Caco-2 (cell line): ENCODE measurements around the gene NAPSA. TPM values are rescaled to one million over a fixed set of nuclear protein-coding genes. Genes with fewer than 3 reads are reported as not detected.
"Not testable (repeated sequence)": the region's sequence is repeated elsewhere in the genome, so short reads cannot be mapped to it uniquely, and the experiment has no call there.

Experiments used
- BruUV-seq: library from RNA; stranded (reverse); fragments of 400-500 nt; replicated peaks from 2 replicates; lab custom pipeline; 2021; lab: Mats Ljungman, UMichigan
- CTCF ChIA-PET: fragments of 300-600 bp; sonication (Branson Sonifier 250); formaldehyde crosslinking; loops from one replicate; lab custom pipeline; 2022; ENCODE audit warnings: antibody characterized with exemption; lab: Charles Lee
- POLR2A ChIA-PET: fragments of 300-600 bp; sonication (Branson Sonifier 250); formaldehyde crosslinking; loops from one replicate; lab custom pipeline; 2022; ENCODE audit warnings: antibody characterized with exemption; lab: Charles Lee
- DNase-seq, 2 experiments: peaks; one replicate each; pipeline versions ENCODE4 v3.0.0 to v3.0.0-alpha.2; 2020 to 2022
- H3K27me3 ChIP-seq: replicated peaks from 2 replicates; pipeline ENCODE4 v1.6.0; 2011; ENCODE audit warnings: low read length; ENCODE audit not compliant: control insufficient read depth, insufficient read depth
- H3K36me3 ChIP-seq: 2 replicates; pipeline ENCODE4 v1.5.1; 2011; ENCODE audit warnings: low read length; ENCODE audit not compliant: control insufficient read depth, insufficient read depth
- H3K4me1 ChIP-seq: fragments of 250-450 bp; sonication (Bioruptor Pico); 2 replicates; pipeline ENCODE4 v1.5.1; 2020; ENCODE audit warnings: mild to moderate bottlenecking
- H3K4me3 ChIP-seq: 2 replicates; pipeline ENCODE4 v1.5.1; 2011; ENCODE audit warnings: low read depth, mild to moderate bottlenecking, control low read depth, low read length
- H3K9me3 ChIP-seq: fragments of 250-450 bp; sonication (Bioruptor Pico); 2 replicates; pipeline ENCODE4 v1.5.1; 2020; ENCODE audit warnings: mild to moderate bottlenecking, moderate library complexity
- H3K27ac Mint-ChIP-seq: one replicate; pipeline ENCODE4 v1.8.0; 2022; ENCODE audit warnings: mixed read lengths; ENCODE audit not compliant: unreplicated experiment
- H3K27me3 Mint-ChIP-seq: one replicate; pipeline ENCODE4 v1.8.0; 2022; ENCODE audit warnings: mixed read lengths; ENCODE audit not compliant: insufficient read depth, unreplicated experiment
- H3K36me3 Mint-ChIP-seq: one replicate; pipeline ENCODE4 v1.8.0; 2022; ENCODE audit warnings: mild to moderate bottlenecking, mixed read lengths; ENCODE audit not compliant: insufficient read depth, unreplicated experiment
- H3K4me1 Mint-ChIP-seq: one replicate; pipeline ENCODE4 v1.8.0; 2022; ENCODE audit warnings: low read depth, mixed read lengths; ENCODE audit not compliant: unreplicated experiment
- H3K4me3 Mint-ChIP-seq: one replicate; pipeline ENCODE4 v1.8.0; 2022; ENCODE audit warnings: mild to moderate bottlenecking, moderate library complexity, mixed read lengths; ENCODE audit not compliant: unreplicated experiment
- H3K9me3 Mint-ChIP-seq: one replicate; pipeline ENCODE4 v1.8.0; 2022; ENCODE audit warnings: mixed read lengths; ENCODE audit not compliant: unreplicated experiment
- intact Hi-C: fragments of 100-400 bp; cut with micrococcal nuclease; formaldehyde crosslinking; loops from one replicate; pipeline ENCODE4 v1.10.0; 2022; ENCODE audit not compliant: unreplicated experiment
- total RNA-seq: library from RNA; stranded (reverse); gene quantifications from 2 replicates; pipeline ENCODE4 v1.2.3, GENCODE V29; 2022
- TF ChIP-seq, protein P1 (sequence below), 2 experiments: fragments of 200-600 bp in 1 of 2; IDR thresholded peaks; 1 replicate in 1 of 2; 2 replicates in 1 of 2; pipeline versions ENCODE4 v1.5.1 to v1.8.0; 2011 to 2022; ENCODE audit warnings: antibody characterized with exemption in 1 of 2, control low read depth in 1 of 2, inconsistent platforms in 1 of 2, low read depth in 1 of 2, low read length in 1 of 2, mild to moderate bottlenecking in 1 of 2, moderate library complexity in 1 of 2; ENCODE audit not compliant: insufficient read depth in 1 of 2, severe bottlenecking in 1 of 2, unreplicated experiment in 1 of 2

Gene NAPSA
- total RNA-seq, 1 experiment from 2014 or later: 1.2 TPM

DNA sequence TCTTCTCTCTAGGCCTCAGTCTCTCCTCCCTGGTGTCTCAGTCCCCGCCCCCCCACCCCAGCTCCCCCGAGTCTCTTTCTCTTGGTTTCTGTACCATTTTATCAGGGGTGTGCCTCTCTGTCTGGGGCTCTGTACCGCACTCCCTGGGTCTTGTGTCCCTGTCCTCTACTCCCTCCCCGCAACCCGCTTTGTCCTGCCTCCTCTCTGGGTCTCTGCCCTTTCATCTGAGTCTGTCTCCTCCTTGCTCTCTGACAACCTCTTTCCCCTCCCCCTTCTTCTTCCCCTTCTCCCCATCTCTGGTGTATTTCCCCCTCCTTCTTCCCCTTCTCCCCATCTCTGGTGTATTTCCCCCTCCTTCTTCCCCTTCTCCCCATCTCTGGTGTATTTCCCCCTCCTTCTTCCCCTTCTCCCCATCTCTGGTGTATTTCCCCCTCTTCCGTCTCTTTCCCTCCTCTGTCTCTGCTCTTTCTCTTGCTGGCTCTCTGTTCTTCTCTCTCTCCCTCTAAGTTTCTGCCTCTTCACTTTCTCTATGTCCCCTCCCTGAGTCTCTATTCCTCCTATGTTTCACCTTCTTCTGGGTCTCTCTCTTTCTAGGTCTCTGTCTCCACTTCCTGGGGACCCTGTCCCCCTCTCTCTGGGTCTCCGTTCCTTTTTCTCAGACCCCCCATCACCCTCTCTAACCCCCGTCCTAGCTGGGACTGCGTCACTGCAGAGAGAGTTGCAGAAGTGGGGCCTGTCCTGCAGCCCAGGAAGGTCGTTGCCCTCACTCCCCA is 34.0 kb downstream of the NAPSA start:
- Mint-ChIP-seq H3K9me3 (peaks cover 16% of the 10 kb centered on the region), H3K27ac (peak overlapping the region; percentile 100), H3K27me3 (peaks cover 10% of the 10 kb centered on the region), H3K4me1 (peaks cover 61% of the 10 kb centered on the region), H3K36me3 (peaks cover 59% of the 10 kb centered on the region), H3K4me3 (peak overlapping the region; percentile 99)
- TF ChIP-seq, protein P1, sequence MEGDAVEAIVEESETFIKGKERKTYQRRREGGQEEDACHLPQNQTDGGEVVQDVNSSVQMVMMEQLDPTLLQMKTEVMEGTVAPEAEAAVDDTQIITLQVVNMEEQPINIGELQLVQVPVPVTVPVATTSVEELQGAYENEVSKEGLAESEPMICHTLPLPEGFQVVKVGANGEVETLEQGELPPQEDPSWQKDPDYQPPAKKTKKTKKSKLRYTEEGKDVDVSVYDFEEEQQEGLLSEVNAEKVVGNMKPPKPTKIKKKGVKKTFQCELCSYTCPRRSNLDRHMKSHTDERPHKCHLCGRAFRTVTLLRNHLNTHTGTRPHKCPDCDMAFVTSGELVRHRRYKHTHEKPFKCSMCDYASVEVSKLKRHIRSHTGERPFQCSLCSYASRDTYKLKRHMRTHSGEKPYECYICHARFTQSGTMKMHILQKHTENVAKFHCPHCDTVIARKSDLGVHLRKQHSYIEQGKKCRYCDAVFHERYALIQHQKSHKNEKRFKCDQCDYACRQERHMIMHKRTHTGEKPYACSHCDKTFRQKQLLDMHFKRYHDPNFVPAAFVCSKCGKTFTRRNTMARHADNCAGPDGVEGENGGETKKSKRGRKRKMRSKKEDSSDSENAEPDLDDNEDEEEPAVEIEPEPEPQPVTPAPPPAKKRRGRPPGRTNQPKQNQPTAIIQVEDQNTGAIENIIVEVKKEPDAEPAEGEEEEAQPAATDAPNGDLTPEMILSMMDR (IDR thresholded peaks at IDR 0.05; ENCODE audit: insufficient read depth in 1 of 2, low read depth in 1 of 2, low read length in 1 of 2, severe bottlenecking in 1 of 2, unreplicated experiment in 1 of 2): no peak
- intact Hi-C loops: no loop called here
- CTCF ChIA-PET: no interaction called here
- Histone ChIP-seq H3K36me3 (no peaks in the 10 kb centered on the region), H3K9me3 (no peaks in the 10 kb centered on the region), H3K4me3 (peak overlapping the region; percentile 64), H3K27me3 (no peaks in the 10 kb centered on the region), H3K4me1 (peaks cover 23% of the 10 kb centered on the region)
- POLR2A ChIA-PET: no interaction called here
- no TSS peak for BruUV-seq
- DNase-seq: peak in 1 of 2 experiments; percentile 40

GRCh38 chr19:50330365-50331078 is 34.9 kb downstream of the NAPSA start:
- BruUV-seq: no TSS peak
- Mint-ChIP-seq H3K4me3 (peak overlapping the region; percentile 99), H3K27ac (peak overlapping the region; percentile 100), H3K36me3 (peaks cover 64% of the 10 kb centered on the region), H3K9me3 (peaks cover 16% of the 10 kb centered on the region), H3K27me3 (peaks cover 10% of the 10 kb centered on the region), H3K4me1 (peaks cover 57% of the 10 kb centered on the region)
- intact Hi-C loops: no loop called here
- ChIA-PET POLR2A (no interaction called here), CTCF (no interaction called here)
- TF ChIP-seq, protein P1 (IDR thresholded peaks at IDR 0.05; ENCODE audit: insufficient read depth in 1 of 2, low read depth in 1 of 2, low read length in 1 of 2, severe bottlenecking in 1 of 2, unreplicated experiment in 1 of 2): no peak
- Histone ChIP-seq H3K4me3 (peak overlapping the region; percentile 18), H3K4me1 (peaks cover 30% of the 10 kb centered on the region), H3K9me3 (no peaks in the 10 kb centered on the region), H3K36me3 (no peaks in the 10 kb centered on the region), H3K27me3 (no peaks in the 10 kb centered on the region)
- DNase-seq: peak; percentile 79 to 84

- peak overlapping the region; percentile 100 for H3K27ac Mint-ChIP-seq
- ChIA-PET CTCF (interaction anchor here (0.6 to 2.1 kb wide), 3 partner anchors 14 to 395 kb away, joined by 4 to 23 read pairs (median 9); no protein-coding TSS in a partner anchor), POLR2A (interaction anchor here (1.0 to 1.4 kb wide), 2 partner anchors 125 to 453 kb away, joined by 3 to 4 read pairs; partner anchors contain the start of genes AKT1S1 and TBC1D17)
- H3K9me3 Mint-ChIP-seq: peaks cover 16% of the 10 kb centered on the region
- intact Hi-C loops, H3K4me3 ChIP-seq, H3K9me3 ChIP-seq, H3K36me3 ChIP-seq, DNase-seq, H3K27me3 ChIP-seq, BruUV-seq, H3K27me3 Mint-ChIP-seq: not testable (repeated sequence)
- H3K36me3 Mint-ChIP-seq: peaks cover 70% of the 10 kb centered on the region
- peak overlapping the region; percentile 99 for H3K4me3 Mint-ChIP-seq
- H3K4me1 Mint-ChIP-seq: peaks cover 51% of the 10 kb centered on the region
- H3K4me1 ChIP-seq: peaks cover 35% of the 10 kb centered on the region
Measured at GRCh38 chr19:50329926-50330294, 35.5 kb downstream of the NAPSA start.
